GM21576 (cell line): Measurements from ENCODE around the gene SLC7A14.

ENCODE experiments used
- ATAC-seq: cut with Tn5 transposase; IDR thresholded peaks from one replicate; pipeline ENCODE4 v1.9.1; 2021; ENCODE audit warnings: mild to moderate bottlenecking, moderate library complexity; ENCODE audit not compliant: unreplicated experiment

Gene SLC7A14

GRCh38 chr3:170539897-170540296 lies 46.0 kb downstream of the SLC7A14 start:
- ATAC-seq, result no peak

- ATAC-seq, result no peak
These were observed 49.2 kb downstream of the SLC7A14 start for GRCh38 chr3:170536712-170537111.

- no peak for ATAC-seq
These were observed 51.6 kb downstream of the SLC7A14 start for GRCh38 chr3:170534227-170534626.

DNA sequence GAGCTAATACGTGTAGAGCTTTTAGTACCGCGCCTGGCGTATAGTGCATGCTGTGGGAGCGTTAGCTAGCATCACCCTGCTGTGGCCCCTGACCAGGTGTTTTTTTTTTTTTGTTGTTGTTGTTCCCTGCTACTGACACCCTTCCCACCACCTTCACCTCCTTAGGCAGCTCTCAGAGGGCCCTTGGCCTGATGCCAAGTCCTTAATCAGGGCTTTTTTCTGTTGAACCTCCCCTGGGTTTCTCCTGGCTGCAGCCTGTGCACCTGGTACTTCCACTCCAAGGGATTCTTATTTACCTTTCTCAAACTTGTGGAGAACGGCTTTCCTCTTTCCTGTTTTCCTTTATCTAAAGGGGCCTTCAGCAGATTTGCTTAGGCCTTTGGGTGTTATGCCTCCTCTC lies 53.3 kb downstream of the SLC7A14 start:
- ATAC-seq, result no peak

- ATAC-seq, result no peak
These were observed 54.1 kb downstream of the SLC7A14 start for GRCh38 chr3:170531657-170532335.

- ATAC-seq, result no peak
These were observed 54.8 kb downstream of the SLC7A14 start for GRCh38 chr3:170531054-170531453.

DNA sequence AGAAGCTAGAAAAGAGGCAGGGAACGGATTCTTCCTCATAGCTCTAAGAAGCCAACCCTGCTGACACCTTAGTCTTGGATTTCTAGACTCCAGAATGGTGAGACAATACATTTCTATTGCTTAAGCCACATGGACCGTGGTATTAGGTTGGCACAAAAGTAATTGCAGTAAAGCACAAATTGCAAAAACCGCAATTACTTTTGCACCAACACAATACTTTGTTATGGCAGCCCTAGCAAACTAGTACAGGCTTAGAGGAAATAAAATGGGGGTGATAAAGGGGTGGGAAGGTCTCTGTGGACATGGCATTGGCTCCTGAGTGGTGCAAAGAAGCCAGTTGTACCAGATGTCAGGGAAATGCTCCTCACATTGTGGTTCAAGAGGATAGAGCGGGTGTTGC lies 56.0 kb downstream of the SLC7A14 start:
- ATAC-seq, result no peak

DNA sequence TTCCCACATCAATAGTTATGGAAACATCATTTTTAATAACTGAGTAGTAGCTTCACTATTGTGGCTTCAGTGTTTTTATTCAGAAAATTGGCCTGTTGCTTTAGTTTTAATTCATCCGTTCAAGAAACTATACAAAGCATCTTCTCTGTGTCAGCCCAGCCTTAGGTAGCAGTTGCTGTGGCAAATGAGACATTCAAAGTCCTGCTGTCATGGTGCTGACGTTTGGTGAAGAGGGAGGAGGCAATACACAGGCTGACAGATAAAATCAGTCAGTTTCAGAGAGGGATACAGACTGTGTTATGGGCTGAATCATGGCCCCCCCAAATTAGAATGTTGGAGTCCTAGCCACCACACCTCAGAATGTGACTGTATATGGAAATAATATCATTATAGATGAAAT lies 56.5 kb downstream of the SLC7A14 start:
- no peak for ATAC-seq

DNA sequence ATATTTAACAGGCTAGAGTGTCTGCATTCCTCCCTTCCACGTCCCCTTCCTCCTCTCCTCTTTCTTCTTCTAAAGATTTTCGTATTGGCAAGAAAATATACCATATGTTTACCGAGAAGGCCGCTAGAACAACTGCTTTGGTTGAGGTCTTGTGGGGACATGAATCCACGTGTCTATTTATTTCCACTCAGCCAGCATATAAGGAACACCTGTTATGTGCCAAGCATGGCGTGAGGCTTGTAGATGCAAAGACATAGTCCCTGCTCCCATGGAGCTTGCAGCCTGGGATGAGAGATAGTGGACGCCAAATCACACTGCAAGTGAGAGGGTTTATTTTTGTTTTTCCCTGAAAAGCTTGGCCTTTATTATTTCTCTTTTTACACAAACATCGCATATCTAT lies 57.1 kb downstream of the SLC7A14 start:
- no peak for ATAC-seq

- ATAC-seq, result no peak
These were observed 61.8 kb downstream of the SLC7A14 start for GRCh38 chr3:170524073-170524472.

DNA sequence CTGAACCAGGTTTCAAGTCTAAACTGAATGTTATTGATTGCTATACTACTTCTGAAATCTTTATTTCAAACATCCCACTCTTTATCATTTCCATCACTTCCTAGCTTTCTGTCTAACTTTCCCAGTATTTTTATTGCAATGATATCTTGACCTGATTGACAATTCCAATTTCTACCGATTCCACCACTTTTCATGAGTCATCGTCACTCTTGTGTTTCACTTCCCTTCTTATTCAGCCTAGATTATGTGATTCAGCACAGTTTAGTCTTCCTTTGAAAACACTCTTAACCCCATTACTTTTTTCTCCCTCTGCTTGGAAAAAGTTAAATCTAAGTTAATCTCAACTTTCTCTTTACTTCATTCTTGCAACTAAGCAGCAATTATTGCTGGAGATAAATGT lies 62.6 kb downstream of the SLC7A14 start:
- no peak for ATAC-seq

- ATAC-seq, result no peak
These were observed 63.7 kb downstream of the SLC7A14 start for GRCh38 chr3:170522201-170522600.

DNA sequence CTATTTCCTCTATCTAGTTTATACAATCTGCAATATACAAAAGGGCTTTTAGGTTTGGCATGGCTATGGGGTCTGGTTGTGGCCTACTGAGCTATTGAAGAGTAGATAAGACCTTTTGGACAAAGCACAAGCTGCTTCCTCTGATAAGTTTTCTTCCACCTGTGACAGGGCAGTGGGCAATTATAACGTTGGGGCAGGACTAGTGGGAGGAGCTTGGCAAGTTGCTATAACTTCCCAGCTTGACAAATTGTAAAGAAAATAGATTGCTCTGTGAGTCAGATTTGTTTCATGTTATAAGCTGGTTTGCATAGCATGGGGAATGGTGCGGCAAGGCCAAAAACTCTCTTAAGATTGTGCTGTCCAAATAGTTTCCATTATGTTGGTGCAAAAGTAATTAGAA lies 64.9 kb downstream of the SLC7A14 start:
- no peak for ATAC-seq

DNA sequence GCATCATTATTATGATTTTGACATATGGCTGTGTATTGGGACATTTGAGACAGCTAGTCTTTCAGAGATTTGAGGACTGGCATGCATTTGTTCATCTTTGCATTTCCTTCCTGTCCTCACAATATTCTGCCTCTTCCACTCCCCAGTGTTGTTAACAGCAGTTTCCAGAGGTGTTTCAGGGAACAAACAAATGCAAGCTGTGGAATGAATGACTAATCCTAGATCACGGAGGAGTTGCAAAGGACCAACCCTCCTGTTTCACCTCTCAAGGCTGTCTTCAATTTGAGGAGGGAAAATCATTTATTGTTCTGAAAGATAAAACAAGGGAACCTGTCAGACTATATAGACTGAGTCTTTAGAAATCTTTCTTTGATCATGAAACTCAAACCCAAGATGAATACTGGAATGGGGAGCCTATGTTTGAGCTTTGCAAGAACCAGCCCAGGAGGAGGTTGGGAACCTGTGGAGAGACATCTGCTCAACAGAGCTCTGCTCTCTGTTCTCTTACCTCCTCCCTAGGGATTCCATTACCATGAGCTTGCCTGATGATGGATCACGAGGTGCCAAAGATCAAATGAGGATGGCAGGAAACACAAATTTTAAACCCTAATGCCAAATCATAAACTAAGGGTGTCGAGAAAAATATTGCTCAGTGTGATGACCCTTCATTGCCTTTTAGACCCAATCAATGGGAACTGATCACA lies 68.5 kb downstream of the SLC7A14 start:
- ATAC-seq, result no peak

- ATAC-seq, result no peak
These were observed 72.2 kb downstream of the SLC7A14 start for GRCh38 chr3:170513642-170514041.

DNA sequence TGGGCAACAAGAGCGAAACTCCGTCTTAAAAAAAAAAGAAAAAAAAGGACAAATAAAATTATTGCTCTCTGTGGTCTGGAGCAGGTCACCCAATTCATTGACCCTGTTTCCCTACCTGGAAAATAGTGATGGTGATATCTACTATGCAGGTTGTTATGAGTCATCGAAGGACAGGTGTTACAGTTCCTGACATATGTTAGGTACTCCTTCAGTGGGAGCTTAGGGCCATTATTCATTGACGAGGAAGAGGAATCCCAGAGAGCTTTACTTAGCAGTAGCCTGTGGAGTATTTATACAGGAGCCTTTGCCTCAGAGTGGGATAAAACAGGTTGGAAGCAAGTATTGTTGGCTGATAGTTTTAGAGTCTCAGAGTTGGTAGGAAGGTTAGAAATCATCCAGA lies 74.5 kb downstream of the SLC7A14 start:
- ATAC-seq, result no peak

DNA sequence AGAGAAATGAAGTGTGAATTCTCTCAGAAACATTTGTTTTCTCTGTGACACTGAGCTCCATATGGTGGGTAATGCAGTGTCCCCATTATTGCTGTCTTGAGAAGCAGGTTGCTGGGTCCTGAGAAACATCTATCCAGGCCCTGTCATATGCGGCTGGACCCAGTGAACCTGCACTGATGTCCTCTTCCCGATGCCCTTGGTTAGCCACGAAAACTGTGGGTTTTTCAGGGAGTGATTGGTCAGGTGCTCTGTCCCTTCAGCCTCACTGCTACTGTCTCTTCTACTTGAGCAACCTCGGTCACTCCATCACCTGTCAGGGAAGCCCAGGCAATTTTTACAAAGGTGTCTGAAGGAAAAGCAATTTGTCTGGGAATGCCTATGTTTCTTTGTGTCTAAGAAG lies 77.0 kb downstream of the SLC7A14 start:
- ATAC-seq, result no peak

DNA sequence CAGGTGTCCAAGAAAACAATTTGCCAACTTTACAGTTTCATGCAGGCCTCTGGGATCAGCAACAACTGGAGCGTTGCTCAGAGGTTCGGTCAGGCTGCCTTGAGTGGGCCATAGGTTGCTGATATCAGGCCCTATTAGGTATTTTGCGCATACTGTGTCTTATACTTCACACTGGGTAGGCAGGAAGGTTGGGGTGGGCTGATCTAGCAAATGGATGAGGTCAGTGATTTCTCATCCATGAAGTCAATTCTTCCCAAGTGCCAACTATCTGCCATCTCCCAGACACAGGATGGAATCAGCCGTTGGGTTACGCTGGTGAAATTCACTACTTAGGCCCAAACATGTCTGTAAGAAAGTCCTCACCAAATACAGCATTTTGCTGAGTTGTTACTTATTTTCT lies 77.6 kb downstream of the SLC7A14 start:
- ATAC-seq, result no peak

GRCh38 chr3:170507063-170507462 lies 78.8 kb downstream of the SLC7A14 start:
- no peak for ATAC-seq

DNA sequence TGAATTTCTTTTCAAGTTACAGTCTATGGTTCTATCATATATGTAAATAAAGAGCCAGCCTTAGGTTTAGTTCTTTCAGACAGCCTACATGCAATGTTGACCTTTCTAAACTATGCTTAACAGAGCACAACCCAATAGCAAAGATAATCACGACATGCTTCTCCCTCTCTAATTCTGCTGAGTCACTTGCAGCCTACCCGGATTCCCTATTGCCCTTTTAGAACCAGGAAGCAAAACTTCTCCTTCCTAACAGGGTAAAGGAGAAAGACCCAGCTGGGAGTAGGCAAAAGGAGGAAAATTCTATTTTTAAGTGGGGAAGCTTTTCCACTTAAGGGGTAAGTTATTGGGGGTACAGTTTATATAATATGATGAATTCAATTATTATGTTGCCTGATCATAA lies 79.3 kb downstream of the SLC7A14 start:
- no peak for ATAC-seq

DNA sequence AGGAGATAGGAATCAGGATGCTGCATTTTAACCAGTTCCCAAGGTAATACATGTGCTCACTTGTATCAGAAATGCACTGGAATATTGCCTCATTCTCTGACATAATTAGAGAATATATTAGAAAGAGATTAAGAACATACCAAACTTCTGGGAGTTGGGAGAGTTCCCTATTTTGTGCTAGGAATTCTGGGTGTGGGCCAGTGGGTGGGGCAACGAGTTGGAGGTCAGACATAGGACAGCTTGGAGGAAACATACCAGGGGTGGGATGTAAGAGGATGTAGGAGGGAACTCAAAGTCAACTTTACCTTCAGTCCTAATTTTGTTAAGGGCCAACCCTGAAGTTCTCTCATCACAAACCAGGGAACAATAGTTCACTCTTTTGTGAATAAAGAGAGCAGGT lies 83.6 kb downstream of the SLC7A14 start:
- no peak for ATAC-seq

- ATAC-seq, result no peak
These were observed 84.9 kb downstream of the SLC7A14 start for GRCh38 chr3:170500995-170501394.

DNA sequence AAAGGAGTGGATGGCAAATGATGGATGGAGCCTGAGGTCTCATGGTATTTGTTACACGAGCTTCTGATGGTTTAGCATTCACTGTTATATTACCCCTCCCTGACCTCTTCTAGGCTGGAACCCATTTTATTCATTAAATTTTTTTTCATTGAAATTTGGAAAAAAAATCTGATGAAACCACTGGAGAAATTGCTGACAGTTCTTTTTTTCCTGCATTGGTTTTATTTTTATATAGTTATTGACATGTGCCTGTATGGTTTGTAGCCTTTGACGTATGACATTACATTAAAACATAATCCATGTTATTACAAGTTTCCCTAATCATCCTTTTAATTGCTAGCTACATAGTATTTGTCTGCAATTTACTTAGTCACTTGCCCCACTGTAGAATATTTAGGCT lies 85.4 kb downstream of the SLC7A14 start:
- ATAC-seq, result no peak
